Activated CD8-positive, alpha-beta memory T cell treated with anti-CD3 and anti-CD28 coated beads, Interleukin-2, amount 50 U/mL, for 4 hours (primary cell): Measurements from ENCODE around the gene ZNF84.

Experiments
- DNase-seq: peaks from one replicate; pipeline ENCODE4 v3.0.0-alpha.2; 2020

Gene ZNF84

GRCh38 chr12:133037207-133038005 is at the start of gene ZNF84:
Gene ZNF84 (plus strand): TSS chr12:133037509. CDS start chr12:133041468, 3,959 bp downstream.
- peak; percentile 97 for DNase-seq

DNA sequence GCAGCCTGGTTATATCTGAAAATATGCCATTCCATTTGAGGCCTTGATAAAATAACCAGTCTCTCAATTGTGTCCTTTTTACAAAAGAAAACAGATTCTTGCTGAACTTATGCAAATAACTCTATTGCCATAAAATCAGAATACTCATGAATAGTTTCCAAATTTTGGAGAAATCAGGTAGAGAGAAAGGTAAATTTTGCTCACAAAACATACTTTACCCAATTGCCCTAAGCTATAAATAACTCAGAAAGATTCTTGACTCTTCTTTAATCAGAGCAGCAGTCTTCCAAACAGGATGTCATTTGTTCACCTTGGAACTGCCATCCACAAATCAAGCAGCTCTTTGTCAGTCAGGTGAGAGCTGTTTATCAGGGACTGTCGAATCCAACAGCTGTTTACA is 38.6 kb upstream of the ZNF84 start:
- DNase-seq, result no peak

DNA sequence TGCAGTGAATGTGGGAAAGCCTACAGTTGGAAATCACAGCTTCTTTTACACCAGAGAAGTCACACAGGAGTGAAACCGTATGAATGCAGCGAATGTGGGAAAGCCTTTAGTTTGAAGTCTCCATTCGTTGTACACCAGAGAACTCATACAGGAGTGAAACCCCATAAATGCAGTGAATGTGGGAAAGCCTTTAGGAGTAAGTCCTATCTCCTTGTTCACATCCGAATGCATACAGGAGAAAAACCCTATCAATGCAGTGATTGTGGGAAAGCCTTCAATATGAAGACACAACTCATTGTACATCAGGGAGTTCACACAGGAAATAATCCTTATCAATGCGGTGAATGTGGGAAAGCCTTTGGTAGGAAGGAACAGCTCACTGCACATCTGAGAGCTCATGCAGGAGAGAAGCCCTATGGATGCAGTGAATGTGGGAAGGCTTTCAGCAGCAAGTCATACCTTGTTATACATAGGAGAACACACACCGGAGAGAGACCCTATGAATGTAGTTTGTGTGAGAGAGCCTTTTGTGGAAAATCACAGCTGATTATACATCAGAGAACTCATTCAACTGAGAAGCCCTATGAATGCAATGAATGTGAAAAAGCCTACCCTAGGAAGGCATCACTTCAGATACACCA is 26.5 kb upstream of the ZNF84 start:
- DNase-seq, result no peak

DNA sequence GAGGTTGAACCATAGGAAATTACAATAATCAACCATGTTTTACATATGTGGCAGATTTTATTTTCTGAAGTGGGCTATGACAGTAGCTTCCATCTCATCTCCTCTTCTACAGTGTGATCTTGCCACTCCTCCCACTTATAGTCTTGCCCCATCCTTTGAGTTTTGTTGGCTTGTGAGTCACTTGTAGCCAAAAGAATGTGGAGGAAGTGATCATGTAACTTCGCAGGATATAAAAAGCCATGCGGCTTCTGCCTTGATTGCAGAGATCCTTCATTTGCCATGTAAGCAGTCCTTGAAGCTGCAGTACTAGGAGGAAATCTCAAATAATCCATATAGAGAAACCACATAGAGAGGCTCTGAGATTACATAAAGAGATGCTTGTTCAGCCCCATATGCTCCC is 13.7 kb upstream of the ZNF84 start:
- no peak for DNase-seq

DNA sequence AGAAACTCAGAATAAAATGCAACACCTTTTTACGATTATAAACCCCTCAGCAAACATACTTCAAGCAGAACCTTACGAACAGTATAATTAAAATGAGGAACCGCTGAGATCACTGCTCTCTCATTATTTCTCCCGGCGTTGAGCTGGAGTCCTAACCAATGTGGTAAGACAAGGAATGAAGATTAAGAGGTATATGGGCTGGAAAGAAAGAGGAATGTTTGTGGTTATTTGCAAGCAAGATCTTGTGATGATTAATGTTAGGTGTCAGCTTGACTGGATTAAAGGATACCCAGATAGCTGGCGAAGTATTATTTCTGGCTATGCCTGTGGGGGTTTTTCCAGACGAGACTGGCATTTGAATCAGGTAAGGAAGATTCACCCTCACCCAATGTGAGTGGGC is 10.3 kb upstream of the ZNF84 start:
- DNase-seq, result no peak

DNA sequence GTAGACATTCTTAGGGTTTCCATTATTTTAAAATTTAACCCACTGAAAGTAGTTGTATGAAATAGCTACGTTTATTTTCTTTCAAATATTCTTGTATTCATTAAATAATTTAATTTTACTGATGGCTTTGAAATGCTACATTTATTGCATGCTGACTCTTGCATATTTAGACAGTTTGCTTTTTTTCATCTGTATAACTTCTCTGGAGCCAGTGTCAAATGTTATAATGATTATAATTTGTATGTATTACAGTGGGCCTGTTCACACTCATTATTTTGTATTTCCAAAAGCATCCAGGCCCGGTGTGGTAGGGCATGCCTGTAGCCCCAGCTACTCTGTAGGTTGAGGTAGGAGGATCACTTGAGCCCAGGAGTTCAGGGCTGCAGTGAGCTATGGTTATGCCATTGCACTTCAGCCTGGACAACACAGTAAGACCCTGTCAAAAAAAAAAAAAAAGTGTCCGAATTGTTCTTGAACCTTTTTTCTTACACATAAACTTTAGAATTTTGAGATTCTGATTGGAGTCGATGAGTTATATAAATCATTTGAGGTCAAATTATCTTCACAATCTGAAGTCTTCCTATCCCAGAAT is 905 bp downstream of the ZNF84 start:
- no peak for DNase-seq

DNA sequence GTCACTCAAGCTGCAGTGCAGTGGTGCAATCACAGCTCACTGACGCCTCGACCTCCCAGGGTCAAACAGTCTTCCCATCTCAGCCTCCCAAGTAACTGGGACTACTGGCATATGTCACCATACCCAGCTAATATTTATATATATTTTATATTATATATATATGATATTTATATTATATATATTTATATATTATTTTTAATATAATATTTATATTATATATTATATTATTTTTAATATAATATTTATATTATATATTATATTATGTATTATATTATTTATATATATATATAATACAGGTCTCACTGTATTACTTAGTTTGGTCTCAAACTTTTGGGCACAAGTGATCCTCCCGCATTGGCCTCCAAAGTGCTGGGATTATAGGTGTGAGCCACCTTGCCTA is 9.4 kb downstream of the ZNF84 start:
- DNase-seq, result no peak

DNA sequence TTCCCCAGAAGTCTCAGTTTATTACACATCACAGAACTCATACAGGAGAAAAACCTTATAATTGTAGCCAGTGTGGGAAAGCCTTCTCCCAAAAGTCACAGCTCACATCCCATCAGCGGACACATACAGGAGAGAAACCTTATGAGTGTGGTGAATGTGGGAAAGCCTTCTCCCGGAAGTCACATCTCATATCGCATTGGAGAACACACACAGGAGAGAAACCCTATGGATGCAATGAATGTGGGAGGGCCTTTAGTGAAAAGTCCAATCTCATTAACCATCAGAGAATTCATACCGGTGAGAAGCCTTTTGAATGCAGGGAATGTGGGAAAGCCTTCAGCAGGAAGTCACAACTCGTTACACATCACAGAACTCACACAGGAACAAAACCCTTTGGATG is 20.1 kb downstream of the ZNF84 start:
- DNase-seq, result no peak

- DNase-seq, result no peak
These were observed 21.1 kb downstream of the ZNF84 start for GRCh38 chr12:133058203-133059113.

DNA sequence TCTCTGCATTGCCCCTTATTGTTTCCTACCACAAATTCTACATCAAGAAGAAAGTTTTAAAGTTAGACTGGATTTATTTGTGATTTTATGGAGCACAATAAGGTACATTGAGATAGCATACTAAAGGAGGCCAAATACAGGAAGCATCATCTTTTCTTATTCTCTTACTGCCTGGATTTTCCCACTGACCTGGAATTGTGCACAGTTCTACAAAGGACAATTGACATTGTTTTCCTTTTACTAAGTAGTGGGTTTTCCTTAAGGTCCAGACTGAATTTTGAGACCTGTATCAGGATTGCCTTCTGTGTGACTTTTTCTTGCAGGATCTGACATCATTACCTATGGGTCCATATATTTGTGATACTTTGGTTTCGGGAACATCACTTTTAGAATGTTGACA is 24.6 kb downstream of the ZNF84 start:
- DNase-seq, result no peak

GRCh38 chr12:133063556-133063955 is 26.2 kb downstream of the ZNF84 start:
- no peak for DNase-seq

GRCh38 chr12:133073836-133074235 is 36.5 kb downstream of the ZNF84 start:
- no peak for DNase-seq

GRCh38 chr12:133080026-133080367 is 42.7 kb downstream of the ZNF84 start:
- DNase-seq, result peak; percentile 94

DNA sequence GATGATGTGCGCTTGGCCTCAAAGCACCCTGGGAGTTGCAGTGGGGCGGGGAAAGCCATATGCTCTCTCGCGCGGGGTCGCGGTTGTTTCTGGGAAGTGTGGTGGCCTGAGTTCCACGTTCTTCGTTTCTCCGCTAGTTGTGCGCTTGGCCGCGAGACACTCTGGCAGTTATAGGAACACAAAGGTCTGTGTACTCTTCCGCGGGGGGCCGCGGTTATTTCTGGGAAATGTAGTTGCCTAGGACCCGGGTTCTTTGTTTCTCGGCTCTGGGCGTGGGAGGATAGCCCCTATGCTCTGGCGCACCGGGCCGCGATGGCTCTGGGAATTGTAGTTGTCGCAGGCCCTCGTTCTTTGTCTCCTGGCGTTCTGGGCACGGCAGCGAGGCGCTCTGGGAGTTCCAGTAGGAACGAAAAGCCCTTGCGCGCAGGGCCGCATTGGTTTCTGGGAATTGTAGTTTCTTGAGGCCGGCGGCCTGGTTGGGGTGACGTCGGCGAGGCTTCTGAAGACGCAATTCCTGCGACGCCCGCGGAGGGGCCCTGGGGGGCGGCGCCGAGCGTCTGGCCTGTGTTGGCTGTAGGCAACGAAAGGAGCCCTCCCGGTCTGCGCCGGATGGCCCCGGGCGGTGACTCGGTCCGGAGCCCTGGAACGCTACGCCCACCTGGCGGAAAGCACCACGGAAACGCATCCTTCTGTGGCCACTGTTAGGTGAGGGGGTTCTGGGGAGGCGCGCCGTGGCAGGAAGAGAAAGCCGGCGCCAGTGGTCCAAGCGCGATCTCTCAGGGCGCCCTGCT is 43.3 kb downstream of the ZNF84 start, which contains the start of gene ZNF140:
TSS of gene ZNF140 (plus strand) at position 556 of the 791 bp plus-strand sequence. CDS start 398 bp downstream, outside the sequence.
- peak; percentile 93 for DNase-seq

DNA sequence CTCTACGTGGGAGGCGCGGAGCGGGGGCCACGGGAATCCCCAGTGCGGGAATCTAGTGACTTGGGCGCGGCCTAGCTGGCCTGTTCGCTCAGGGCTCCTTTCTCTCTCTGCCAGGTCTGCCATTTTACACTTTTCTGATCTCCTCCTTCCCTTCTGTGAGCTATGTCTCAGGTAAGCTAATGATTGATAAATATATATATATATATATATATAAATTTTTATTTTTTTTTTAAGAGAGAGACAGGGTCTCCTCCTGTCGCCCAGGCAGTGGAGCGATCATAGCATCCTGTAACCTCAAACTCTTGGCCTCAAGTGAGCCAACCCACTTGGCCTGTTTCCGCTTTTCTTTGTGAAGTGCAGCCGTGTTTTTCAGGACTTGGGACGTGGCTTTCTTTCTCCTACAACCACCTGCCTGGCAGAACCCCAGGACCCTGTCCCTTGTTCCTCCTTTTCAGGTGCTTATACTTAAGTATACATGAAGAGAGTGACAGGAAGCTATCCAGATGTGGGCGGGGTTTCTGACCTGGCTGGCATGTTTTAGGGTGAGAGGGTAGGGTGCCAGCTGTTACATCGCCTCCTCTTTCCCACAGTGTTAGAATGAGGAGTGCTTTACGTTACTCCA is 44.0 kb downstream of the ZNF84 start:
- no peak for DNase-seq

DNA sequence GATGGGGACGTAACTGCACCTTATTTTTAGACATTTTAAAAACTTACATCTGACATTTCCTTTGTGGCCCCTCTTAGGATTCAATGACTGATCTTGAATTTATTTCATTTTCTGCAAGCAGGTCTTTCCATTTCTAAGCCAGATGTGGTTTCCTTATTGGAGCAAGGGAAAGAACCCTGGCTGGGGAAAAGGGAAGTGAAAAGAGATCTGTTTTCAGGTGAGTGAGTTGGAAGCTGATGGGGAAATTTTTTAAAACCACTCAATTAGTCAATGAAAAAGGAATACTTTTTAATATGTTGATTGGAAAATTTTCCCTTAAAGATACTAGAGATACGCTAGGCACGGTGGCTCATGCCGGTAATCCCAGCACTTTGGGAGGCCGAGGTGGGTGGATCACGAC is 46.0 kb downstream of the ZNF84 start:
- no peak for DNase-seq

DNA sequence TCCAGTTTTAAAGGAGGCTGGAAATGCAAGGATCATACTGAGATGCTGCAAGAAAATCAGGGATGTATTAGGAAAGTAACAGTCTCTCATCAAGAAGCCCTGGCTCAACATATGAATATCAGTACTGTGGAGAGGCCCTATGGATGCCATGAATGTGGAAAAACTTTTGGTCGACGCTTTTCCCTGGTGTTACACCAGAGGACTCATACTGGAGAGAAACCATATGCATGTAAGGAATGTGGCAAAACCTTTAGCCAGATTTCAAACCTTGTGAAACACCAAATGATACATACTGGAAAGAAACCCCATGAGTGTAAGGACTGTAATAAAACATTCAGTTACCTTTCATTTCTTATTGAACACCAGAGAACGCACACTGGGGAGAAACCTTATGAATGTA is 68.3 kb downstream of the ZNF84 start:
- no peak for DNase-seq

- DNase-seq, result no peak
These were observed 68.9 kb downstream of the ZNF84 start for GRCh38 chr12:133106253-133106652.

GRCh38 chr12:133107121-133107520 is 69.8 kb downstream of the ZNF84 start:
- DNase-seq, result no peak

GRCh38 chr12:133108150-133108549 is 70.8 kb downstream of the ZNF84 start:
- no peak for DNase-seq
